AG09309 (cell line): Measurements from ENCODE around the gene SLC2A1.

ENCODE experiments used
- DNase-seq: peaks from one replicate; pipeline ENCODE4 v3.0.0-alpha.2; 2010; ENCODE audit warnings: low read depth
- H3K4me3 ChIP-seq: 2 replicates; pipeline ENCODE4 v1.5.1; 2011; ENCODE audit warnings: mild to moderate bottlenecking, low read depth, low read length, moderate library complexity; ENCODE audit not compliant: control insufficient read depth
- CTCF ChIP-seq: IDR thresholded peaks from 2 replicates; pipeline ENCODE4 v1.5.1; 2011; ENCODE audit warnings: mild to moderate bottlenecking, low read depth, low read length, inconsistent platforms; ENCODE audit not compliant: insufficient read depth, control insufficient read depth; ENCODE audit errors: missing control alignments

SLC2A1 gene

GRCh38 chr1:42933610-42934491, 24.8 kb downstream of the SLC2A1 start:
- TF ChIP-seq CTCF = no peak
- DNase-seq = no peak
- no peak overlapping the region for H3K4me3 ChIP-seq

- DNase-seq = no peak
- no peak overlapping the region for H3K4me3 ChIP-seq
- TF ChIP-seq CTCF = no peak
Observed at GRCh38 chr1:42933060-42933586, 25.5 kb downstream of the SLC2A1 start.

- H3K4me3 ChIP-seq = no peak overlapping the region
- TF ChIP-seq CTCF = no peak
- DNase-seq = no peak
Observed at GRCh38 chr1:42932442-42932941, 26.2 kb downstream of the SLC2A1 start.

- no peak for TF ChIP-seq CTCF
- H3K4me3 ChIP-seq = no peak overlapping the region
- no peak for DNase-seq
Observed at GRCh38 chr1:42931911-42932422, 26.7 kb downstream of the SLC2A1 start.

GRCh38 chr1:42931108-42931539, 27.5 kb downstream of the SLC2A1 start:
- DNase-seq = no peak
- peak; percentile 67 for TF ChIP-seq CTCF
- no peak overlapping the region for H3K4me3 ChIP-seq

- no peak overlapping the region for H3K4me3 ChIP-seq
- TF ChIP-seq CTCF = no peak
- no peak for DNase-seq
Observed at GRCh38 chr1:42930178-42931107, 28.2 kb downstream of the SLC2A1 start.
